ENCODE measurements around the gene SLC9A7.

Gene SLC9A7

DNA sequence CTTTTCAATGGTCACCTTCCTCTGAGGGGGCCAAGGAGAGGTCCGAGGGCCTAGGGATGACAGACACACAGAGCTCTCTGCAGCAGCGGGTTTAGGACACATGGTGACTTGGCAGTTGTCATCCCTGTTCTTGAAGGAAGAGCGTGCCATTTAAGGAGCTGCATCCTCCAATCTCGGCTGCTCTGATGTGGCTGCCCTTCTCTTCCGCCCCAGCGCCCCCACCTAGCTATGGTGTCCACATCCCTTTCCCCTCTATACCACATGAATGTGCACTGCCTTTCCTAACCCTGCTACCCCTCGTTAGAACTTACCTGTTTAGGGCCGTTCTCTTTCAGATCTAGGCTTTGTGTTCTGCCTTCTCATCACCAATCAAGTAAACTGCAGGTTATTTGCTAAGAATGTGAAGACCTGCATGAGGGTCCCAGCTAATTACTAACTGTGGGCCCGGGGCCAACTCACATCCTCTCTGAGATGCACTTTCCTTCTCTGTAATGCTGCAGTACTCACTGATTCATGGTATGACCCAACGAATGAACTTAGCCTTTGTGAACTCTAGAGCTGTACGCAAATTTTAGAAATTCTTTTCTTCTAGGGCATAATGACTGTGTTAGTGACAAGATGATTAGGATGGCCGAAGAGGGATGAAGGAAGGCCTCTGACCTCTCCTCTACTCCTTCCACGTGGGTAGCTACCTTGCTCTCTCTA, 147.1 kb downstream of the SLC9A7 start:
- in situ Hi-C loops (cut with MboI; ENCODE audit: low sequenced_read_pairs) = no loop called here

DNA sequence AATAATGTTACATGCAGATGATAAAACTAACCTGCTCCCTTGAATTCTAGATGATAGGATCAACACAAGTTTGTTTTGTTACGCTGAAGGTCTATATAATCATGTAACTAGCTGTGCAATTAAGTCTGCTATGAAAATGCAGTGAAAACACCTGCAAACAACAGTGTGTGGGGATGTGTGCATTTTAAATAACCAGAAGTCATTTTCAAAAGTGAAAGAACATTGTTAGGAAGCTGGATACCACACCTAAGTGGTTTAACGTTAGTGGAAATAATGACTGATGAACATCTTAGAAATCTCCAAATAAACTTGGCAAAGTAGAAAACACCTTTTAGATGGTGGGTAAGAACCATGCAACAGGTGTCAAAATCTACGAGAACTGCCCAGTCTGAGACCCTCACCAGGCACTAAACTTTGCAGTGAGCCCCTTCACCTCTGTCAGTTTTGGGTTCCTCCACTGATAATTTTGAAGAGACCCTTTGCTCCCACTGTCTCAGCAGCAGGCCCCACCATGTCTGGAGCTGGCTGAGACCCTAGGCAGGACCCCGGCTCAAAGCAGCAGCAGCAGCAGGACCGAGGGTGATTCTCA, 148.8 kb downstream of the SLC9A7 start:
- in situ Hi-C loops (cut with MboI; ENCODE audit: low sequenced_read_pairs) = no loop called here

GRCh38 chrX:46607916-46608315, 151.0 kb downstream of the SLC9A7 start:
- in situ Hi-C loops (cut with MboI; ENCODE audit: low sequenced_read_pairs) = no loop called here

GRCh38 chrX:46602468-46603102, 156.3 kb downstream of the SLC9A7 start:
- in situ Hi-C loops (cut with MboI; ENCODE audit: low sequenced_read_pairs) = no loop called here

DNA sequence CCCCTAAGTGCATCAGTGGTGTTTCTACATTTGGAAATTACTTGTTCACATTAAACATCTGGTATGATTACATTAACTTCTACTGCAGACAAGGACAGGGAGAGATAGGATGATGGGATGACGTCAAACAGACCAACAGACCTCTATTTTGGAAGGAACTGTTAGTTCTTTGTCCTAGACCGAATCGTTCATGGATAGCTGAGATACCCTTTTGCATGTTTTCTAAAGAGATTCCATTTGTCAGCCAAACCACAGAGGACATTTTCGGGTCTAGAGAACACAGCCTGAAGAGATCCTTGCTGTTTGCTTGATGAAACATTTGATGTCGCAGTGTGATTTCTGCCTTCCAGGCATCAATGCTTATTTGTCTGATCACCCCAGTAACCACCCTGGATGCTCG, 157.6 kb downstream of the SLC9A7 start:
- in situ Hi-C loops (cut with MboI; ENCODE audit: low sequenced_read_pairs) = no loop called here

GRCh38 chrX:46599051-46599560, 159.8 kb downstream of the SLC9A7 start:
- in situ Hi-C loops (cut with MboI; ENCODE audit: low sequenced_read_pairs) = no loop called here

DNA sequence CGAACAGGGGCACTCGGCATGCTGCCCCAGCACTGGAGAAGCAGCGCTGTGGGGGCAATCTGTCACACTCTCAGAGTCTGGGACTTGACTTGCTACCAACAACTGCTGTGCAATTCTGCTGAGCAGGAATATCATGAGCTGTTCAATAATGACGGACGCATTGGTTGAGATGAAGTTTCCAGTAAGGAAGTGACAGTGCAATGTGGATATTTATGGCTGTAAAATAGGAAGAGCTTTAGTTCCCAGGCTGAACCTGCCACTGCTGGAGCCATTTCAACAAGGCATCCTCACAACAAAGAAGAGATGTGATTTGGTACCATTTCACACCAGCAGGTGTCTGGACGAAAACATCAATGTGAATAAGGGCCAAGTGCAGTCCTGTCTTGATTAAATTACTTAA, 161.1 kb downstream of the SLC9A7 start:
- in situ Hi-C loops (cut with MboI; ENCODE audit: low sequenced_read_pairs) = no loop called here

GRCh38 chrX:46597208-46597607, 161.7 kb downstream of the SLC9A7 start:
- in situ Hi-C loops (cut with MboI; ENCODE audit: low sequenced_read_pairs) = no loop called here

GRCh38 chrX:46595084-46595483, 163.8 kb downstream of the SLC9A7 start:
- in situ Hi-C loops (cut with MboI; ENCODE audit: low sequenced_read_pairs) = no loop called here

GRCh38 chrX:46589977-46590723, 168.8 kb downstream of the SLC9A7 start:
- in situ Hi-C loops (cut with MboI; ENCODE audit: low sequenced_read_pairs) = no loop called here

DNA sequence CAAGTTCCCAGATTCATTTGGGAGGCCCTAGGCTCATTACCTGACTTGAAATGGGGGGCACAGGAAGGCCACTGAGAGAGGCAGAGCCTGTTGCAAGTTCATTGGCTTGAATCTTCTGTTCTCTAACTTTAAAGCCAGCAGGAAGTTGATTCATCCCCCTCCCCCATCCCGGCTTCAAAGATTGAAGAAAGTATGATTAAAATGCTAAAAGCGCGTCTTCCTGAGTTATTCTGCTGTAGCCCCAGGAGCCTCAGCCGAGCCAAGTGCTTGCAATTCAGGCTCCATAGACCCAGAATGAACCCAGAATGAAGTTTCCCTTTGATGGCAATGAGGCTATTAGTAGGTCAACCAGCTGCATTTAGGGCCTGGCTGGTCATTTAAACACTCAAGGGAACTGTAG, 170.7 kb downstream of the SLC9A7 start:
- in situ Hi-C loops (cut with MboI; ENCODE audit: low sequenced_read_pairs) = no loop called here

- in situ Hi-C loops (cut with MboI; ENCODE audit: low sequenced_read_pairs) = no loop called here
These were observed 171.2 kb downstream of the SLC9A7 start for GRCh38 chrX:46587753-46588171.

GRCh38 chrX:46587158-46587557, 171.8 kb downstream of the SLC9A7 start:
- in situ Hi-C loops (cut with MboI; ENCODE audit: low sequenced_read_pairs) = no loop called here

- in situ Hi-C loops (cut with MboI; ENCODE audit: low sequenced_read_pairs) = no loop called here
These were observed 174.2 kb downstream of the SLC9A7 start for GRCh38 chrX:46584736-46585135.

DNA sequence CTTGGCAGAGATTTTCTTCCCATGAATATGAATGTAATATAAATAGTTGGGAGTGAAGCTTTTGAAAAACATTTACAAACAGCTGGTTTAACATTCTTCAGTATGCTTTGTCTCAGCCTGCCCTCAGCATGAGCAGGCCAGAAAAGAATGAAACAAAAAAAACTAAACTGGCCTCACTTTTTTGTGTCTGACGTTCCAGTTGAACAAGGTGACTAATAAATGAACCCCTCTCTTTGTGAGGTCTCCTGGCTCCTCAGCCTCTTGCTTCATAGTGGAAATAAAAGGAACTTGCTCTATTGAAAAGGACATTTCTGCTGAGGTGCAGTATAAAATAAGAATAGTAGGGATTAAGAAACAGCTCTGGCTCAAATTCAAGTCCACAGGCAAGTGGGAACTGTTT, 176.0 kb downstream of the SLC9A7 start:
- in situ Hi-C loops (cut with MboI; ENCODE audit: low sequenced_read_pairs) = no loop called here

- in situ Hi-C loops (cut with MboI; ENCODE audit: low sequenced_read_pairs) = no loop called here
These were observed 176.6 kb downstream of the SLC9A7 start for GRCh38 chrX:46582325-46582724.

GRCh38 chrX:46580613-46581012, 178.3 kb downstream of the SLC9A7 start:
- in situ Hi-C loops (cut with MboI; ENCODE audit: low sequenced_read_pairs) = no loop called here

- in situ Hi-C loops (cut with MboI; ENCODE audit: low sequenced_read_pairs) = no loop called here
These were observed 179.7 kb downstream of the SLC9A7 start for GRCh38 chrX:46579250-46579649.

DNA sequence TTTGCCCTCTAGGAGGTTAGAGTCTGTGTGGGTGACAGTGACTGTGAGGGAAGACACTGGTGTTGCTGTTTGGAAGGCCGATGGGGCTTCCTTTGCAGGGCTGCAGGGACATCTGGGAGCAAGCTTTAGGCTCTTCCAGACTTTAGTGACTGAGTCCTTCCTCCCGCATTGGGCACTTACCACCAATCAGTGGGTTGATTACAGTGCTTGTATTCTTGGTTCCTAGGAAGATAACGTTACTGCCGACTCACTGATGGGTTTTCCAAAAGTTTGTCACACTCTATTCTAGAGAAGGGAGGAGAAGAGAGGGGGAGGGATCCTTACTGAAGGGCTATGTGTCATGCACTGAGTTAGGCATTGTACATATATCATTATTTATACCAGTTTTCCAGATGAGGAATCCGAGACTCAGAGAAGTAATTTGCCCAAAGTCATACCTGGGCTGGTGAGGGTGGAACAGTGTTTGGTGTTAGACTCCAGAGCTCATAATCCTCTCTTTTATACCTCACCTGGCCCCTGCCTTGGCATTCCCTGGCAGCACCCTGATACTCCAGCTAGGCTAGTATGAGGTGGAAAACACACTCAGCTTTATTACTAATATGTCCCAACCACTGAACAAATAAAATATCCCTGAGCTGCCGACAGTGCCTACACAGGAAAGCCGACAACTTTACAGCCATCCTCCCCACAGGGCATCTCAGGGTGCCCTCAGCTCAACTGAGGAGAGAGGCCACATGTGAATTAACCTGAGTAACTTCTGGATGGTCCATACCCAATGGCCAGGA, 181.5 kb downstream of the SLC9A7 start:
- in situ Hi-C loops (cut with MboI; ENCODE audit: low sequenced_read_pairs) = no loop called here

GRCh38 chrX:46576458-46576857, 182.5 kb downstream of the SLC9A7 start:
- in situ Hi-C loops (cut with MboI; ENCODE audit: low sequenced_read_pairs) = no loop called here

DNA sequence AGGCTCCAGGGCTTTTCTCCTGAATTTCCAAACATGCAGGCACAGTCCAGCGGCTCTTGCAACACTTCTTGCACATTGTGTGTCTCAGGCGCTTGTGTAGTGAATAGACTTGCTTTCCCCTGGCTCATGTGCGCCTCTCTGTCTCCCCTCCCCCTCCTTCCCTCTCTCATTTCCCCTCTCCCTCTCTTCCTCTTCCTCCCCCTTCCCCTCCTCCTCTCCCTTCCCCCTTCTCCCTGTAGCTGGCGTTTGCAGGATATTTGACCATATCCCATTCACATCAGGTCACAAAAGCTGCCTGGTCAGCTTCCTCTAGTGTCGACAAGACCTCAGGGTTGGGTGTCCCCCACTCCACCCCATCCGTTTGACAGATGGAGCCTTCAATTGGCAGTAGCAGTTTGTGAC, 182.9 kb downstream of the SLC9A7 start:
- in situ Hi-C loops (cut with MboI; ENCODE audit: low sequenced_read_pairs) = no loop called here
